ENCODE measurements around the gene CCPG1. TPM values are rescaled to one million over a fixed set of nuclear protein-coding genes. Genes with fewer than 3 reads are reported as not detected.

The CCPG1 gene
- polyA plus RNA-seq, 1 donor from 2014 or later = 64.2 TPM

DNA sequence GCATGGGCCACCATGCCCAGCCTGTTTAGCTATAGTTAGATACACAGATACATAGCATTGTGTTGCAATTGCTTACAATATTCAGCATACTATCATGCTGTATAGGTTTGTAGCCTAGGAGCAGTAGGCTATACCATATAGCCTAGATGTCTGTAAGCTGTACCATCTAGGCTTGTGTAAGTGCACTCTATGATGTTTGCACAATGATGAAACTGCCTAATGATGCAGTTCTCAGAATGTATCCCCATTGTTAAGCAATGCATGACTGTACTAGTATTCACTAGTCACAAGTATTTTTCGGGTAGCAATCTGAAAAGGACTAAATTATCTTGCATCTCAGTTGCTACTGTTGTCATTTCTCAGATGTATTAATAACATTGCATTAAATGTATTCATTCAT lies 73.2 kb downstream of the CCPG1 start (continued):
- no peak for TF ChIP-seq SMC3 (conservative IDR thresholded peaks at IDR 0.05; ENCODE audit: poor library complexity)

DNA sequence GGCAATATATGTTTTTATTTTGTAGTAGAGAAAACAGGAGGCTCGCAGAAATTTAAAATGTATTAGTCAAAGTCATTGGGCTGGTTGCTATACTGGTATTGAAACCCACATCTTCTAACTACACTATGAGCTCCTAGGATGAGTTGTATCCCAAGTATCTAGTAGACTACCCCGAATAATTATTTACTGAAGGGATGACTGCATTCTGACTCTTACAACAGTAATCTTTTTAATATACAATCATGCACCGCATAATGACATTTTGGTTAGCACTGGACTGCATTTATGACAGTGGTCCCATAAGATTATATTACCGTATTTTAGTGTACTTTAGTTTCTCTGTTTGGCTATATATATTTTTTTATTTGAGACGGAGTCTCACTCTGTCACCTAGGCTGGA lies 73.8 kb downstream of the CCPG1 start:
- no peak overlapping the region for H3K4me3 ChIP-seq (ENCODE audit: low read length)
- no peaks in the 10 kb centered on the region for H3K27me3 ChIP-seq (ENCODE audit: insufficient read depth, low read depth, low read length)
- no peak overlapping the region for H3K27ac ChIP-seq (ENCODE audit: low read length)
- no peaks in the 10 kb centered on the region for H3K9me2 ChIP-seq (ENCODE audit: insufficient read depth, low read length)
- TF ChIP-seq SMC3 (conservative IDR thresholded peaks at IDR 0.05; ENCODE audit: poor library complexity) (no peak), POLR2AphosphoS5 (IDR thresholded peaks at IDR 0.05) (no peak), MXI1 (conservative IDR thresholded peaks at IDR 0.05; ENCODE audit: poor library complexity, severe bottlenecking) (no peak), RAD21 (conservative IDR thresholded peaks at IDR 0.05) (no peak), TAF1 (IDR thresholded peaks at IDR 0.05; ENCODE audit: low read depth) (no peak), EZH2 (IDR thresholded peaks at IDR 0.05; ENCODE audit: borderline replicate concordance, insufficient read depth, low read length, poor library complexity, severe bottlenecking) (no peak), EP300 (conservative IDR thresholded peaks at IDR 0.05; ENCODE audit: poor library complexity, severe bottlenecking) (no peak)
- TF ChIP-seq, protein P1, sequence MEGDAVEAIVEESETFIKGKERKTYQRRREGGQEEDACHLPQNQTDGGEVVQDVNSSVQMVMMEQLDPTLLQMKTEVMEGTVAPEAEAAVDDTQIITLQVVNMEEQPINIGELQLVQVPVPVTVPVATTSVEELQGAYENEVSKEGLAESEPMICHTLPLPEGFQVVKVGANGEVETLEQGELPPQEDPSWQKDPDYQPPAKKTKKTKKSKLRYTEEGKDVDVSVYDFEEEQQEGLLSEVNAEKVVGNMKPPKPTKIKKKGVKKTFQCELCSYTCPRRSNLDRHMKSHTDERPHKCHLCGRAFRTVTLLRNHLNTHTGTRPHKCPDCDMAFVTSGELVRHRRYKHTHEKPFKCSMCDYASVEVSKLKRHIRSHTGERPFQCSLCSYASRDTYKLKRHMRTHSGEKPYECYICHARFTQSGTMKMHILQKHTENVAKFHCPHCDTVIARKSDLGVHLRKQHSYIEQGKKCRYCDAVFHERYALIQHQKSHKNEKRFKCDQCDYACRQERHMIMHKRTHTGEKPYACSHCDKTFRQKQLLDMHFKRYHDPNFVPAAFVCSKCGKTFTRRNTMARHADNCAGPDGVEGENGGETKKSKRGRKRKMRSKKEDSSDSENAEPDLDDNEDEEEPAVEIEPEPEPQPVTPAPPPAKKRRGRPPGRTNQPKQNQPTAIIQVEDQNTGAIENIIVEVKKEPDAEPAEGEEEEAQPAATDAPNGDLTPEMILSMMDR (IDR thresholded peaks at IDR 0.05; ENCODE audit: poor library complexity, severe bottlenecking) = no peak
- TF ChIP-seq, protein P2, sequence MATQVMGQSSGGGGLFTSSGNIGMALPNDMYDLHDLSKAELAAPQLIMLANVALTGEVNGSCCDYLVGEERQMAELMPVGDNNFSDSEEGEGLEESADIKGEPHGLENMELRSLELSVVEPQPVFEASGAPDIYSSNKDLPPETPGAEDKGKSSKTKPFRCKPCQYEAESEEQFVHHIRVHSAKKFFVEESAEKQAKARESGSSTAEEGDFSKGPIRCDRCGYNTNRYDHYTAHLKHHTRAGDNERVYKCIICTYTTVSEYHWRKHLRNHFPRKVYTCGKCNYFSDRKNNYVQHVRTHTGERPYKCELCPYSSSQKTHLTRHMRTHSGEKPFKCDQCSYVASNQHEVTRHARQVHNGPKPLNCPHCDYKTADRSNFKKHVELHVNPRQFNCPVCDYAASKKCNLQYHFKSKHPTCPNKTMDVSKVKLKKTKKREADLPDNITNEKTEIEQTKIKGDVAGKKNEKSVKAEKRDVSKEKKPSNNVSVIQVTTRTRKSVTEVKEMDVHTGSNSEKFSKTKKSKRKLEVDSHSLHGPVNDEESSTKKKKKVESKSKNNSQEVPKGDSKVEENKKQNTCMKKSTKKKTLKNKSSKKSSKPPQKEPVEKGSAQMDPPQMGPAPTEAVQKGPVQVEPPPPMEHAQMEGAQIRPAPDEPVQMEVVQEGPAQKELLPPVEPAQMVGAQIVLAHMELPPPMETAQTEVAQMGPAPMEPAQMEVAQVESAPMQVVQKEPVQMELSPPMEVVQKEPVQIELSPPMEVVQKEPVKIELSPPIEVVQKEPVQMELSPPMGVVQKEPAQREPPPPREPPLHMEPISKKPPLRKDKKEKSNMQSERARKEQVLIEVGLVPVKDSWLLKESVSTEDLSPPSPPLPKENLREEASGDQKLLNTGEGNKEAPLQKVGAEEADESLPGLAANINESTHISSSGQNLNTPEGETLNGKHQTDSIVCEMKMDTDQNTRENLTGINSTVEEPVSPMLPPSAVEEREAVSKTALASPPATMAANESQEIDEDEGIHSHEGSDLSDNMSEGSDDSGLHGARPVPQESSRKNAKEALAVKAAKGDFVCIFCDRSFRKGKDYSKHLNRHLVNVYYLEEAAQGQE (IDR thresholded peaks at IDR 0.05; ENCODE audit: borderline replicate concordance) = no peak
- H3K4me2 ChIP-seq (ENCODE audit: low read length) = no peak overlapping the region
- no peaks in the 10 kb centered on the region for H3F3A ChIP-seq (ENCODE audit: insufficient read depth, low read length, poor library complexity, severe bottlenecking)
- no peaks in the 10 kb centered on the region for H3K79me2 ChIP-seq (replicated peaks; ENCODE audit: insufficient read depth, low read length)
- no peaks in the 10 kb centered on the region for H3K36me3 ChIP-seq (ENCODE audit: insufficient read depth, low read length)
- H2AFZ ChIP-seq (ENCODE audit: low read depth, low read length) = no peak overlapping the region
- no peaks in the 10 kb centered on the region for H4K20me1 ChIP-seq (ENCODE audit: insufficient read depth)
- no peak overlapping the region for H3K9ac ChIP-seq (ENCODE audit: low read length)
- H3K9me3 ChIP-seq (ENCODE audit: low read length) = no peaks in the 10 kb centered on the region

DNA sequence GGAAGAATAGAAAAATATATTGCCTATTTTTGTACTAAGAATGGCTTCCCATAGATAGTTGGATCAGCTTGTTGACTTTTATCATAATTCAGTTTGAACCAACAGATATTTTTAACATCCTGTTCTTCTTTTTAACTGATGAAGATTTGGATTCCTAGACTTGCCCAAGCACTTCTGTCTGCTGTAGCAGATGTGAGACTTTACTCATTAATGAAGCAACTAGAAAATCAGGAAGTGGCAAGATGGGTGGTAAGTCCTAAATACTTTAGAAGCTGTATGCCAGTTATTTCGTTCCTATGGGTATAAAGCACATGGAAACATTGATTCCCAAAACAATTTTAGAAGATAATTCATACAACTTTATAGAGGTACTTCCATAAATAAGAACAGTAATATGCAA lies 80.8 kb downstream of the CCPG1 start:
- TF ChIP-seq, protein P2 (IDR thresholded peaks at IDR 0.05; ENCODE audit: borderline replicate concordance) = no peak
- no peak for TF ChIP-seq EP300 (conservative IDR thresholded peaks at IDR 0.05; ENCODE audit: poor library complexity, severe bottlenecking)
- TF ChIP-seq, protein P1 (IDR thresholded peaks at IDR 0.05; ENCODE audit: poor library complexity, severe bottlenecking) = no peak
- no peak for TF ChIP-seq MXI1 (conservative IDR thresholded peaks at IDR 0.05; ENCODE audit: poor library complexity, severe bottlenecking)
- no peak for TF ChIP-seq POLR2AphosphoS5 (IDR thresholded peaks at IDR 0.05)
- no peak for TF ChIP-seq EZH2 (IDR thresholded peaks at IDR 0.05; ENCODE audit: borderline replicate concordance, insufficient read depth, low read length, poor library complexity, severe bottlenecking)
- TF ChIP-seq TAF1 (IDR thresholded peaks at IDR 0.05; ENCODE audit: low read depth) = no peak
- TF ChIP-seq SMC3 (conservative IDR thresholded peaks at IDR 0.05; ENCODE audit: poor library complexity) = no peak
- H3K36me3 ChIP-seq (ENCODE audit: insufficient read depth, low read length) = no peaks in the 10 kb centered on the region
- H3K27me3 ChIP-seq (ENCODE audit: insufficient read depth, low read depth, low read length) = no peaks in the 10 kb centered on the region
- no peaks in the 10 kb centered on the region for H3K9me2 ChIP-seq (ENCODE audit: insufficient read depth, low read length)
- H2AFZ ChIP-seq (ENCODE audit: low read depth, low read length) = no peak overlapping the region
- H3K9ac ChIP-seq (ENCODE audit: low read length) = no peak overlapping the region
- H3F3A ChIP-seq (ENCODE audit: insufficient read depth, low read length, poor library complexity, severe bottlenecking) = no peaks in the 10 kb centered on the region
- H4K20me1 ChIP-seq (ENCODE audit: insufficient read depth) = no peaks in the 10 kb centered on the region
- H3K4me2 ChIP-seq (ENCODE audit: low read length) = no peak overlapping the region
- H3K79me2 ChIP-seq (replicated peaks; ENCODE audit: insufficient read depth, low read length) = no peaks in the 10 kb centered on the region
- no peak overlapping the region for H3K4me3 ChIP-seq (ENCODE audit: low read length)
- no peak overlapping the region for H3K27ac ChIP-seq (ENCODE audit: low read length)
- H3K9me3 ChIP-seq (ENCODE audit: low read length) = no peaks in the 10 kb centered on the region
